SU-DHL-6 (cell line): ENCODE measurements around the gene TAS2R7.

Experiments
- H2AFZ ChIP-seq: fragments of 200-600 bp; sonication (generic); 2 replicates; pipeline ENCODE4 v1.6.1; 2014; ENCODE audit warnings: low read depth, mild to moderate bottlenecking, moderate library complexity, mixed read lengths, antibody characterized with exemption, low read length; ENCODE audit not compliant: severe bottlenecking
- H3F3A ChIP-seq: fragments of 200-600 bp; shearing (Covaris generic); 2 replicates; pipeline ENCODE4 v1.6.0; 2016; ENCODE audit warnings: antibody characterized with exemption, mild to moderate bottlenecking; ENCODE audit not compliant: insufficient read depth
- H3K27ac ChIP-seq: fragments of 200-600 bp; sonication (generic); 2 replicates; pipeline ENCODE4 v1.5.1; 2016; ENCODE audit warnings: low read depth, mild to moderate bottlenecking, low read length, moderate library complexity, mixed read lengths
- H3K27me3 ChIP-seq: fragments of 200-600 bp; sonication (generic), shearing (Covaris generic); 2 replicates; pipeline ENCODE4 v1.6.0; 2014; ENCODE audit warnings: mild to moderate bottlenecking, low read length
- H3K36me3 ChIP-seq: fragments of 200-600 bp; sonication (generic); 2 replicates; pipeline ENCODE4 v1.6.1; 2014; ENCODE audit warnings: mild to moderate bottlenecking, low read length, mixed read lengths
- H3K4me2 ChIP-seq: fragments of 300-600, 200-600 bp; shearing (Covaris generic), sonication (generic); 2 replicates; pipeline ENCODE4 v1.6.0; 2014; ENCODE audit warnings: low read length, low read depth, mild to moderate bottlenecking; ENCODE audit not compliant: poor library complexity, severe bottlenecking
- H3K4me3 ChIP-seq: fragments of 200-600 bp; sonication (generic); 2 replicates; pipeline ENCODE4 v1.5.1; 2014; ENCODE audit warnings: antibody characterized with exemption, low read length, mild to moderate bottlenecking, mixed read lengths; ENCODE audit not compliant: insufficient read depth, poor library complexity, severe bottlenecking
- H3K79me2 ChIP-seq: fragments of 200-600 bp; sonication (generic); 2 replicates; pipeline ENCODE4 v1.6.1; 2014; ENCODE audit warnings: mild to moderate bottlenecking, low read length, moderate library complexity; ENCODE audit not compliant: insufficient read depth
- H3K9ac ChIP-seq: fragments of 200-600 bp; sonication (generic); 2 replicates; pipeline ENCODE4 v1.7.0; 2014; ENCODE audit warnings: mild to moderate bottlenecking, low read length
- H3K9me2 ChIP-seq: fragments of 200-600 bp; sonication (generic); replicated peaks from 2 replicates; pipeline ENCODE4 v1.6.1; 2014; ENCODE audit warnings: low read length; ENCODE audit not compliant: insufficient read depth
- H3K9me3 ChIP-seq: fragments of 200-600 bp; sonication (generic); 2 replicates; pipeline ENCODE4 v1.6.1; 2014; ENCODE audit warnings: low read length, mixed read lengths; ENCODE audit not compliant: insufficient read depth
- H4K20me1 ChIP-seq: fragments of 200-600 bp; sonication (generic); 2 replicates; pipeline ENCODE4 v1.6.1; 2014; ENCODE audit warnings: low read depth, mild to moderate bottlenecking, antibody characterized with exemption, low read length, moderate library complexity, mixed read lengths
- CTCF ChIP-seq: fragments of 200-600 bp; sonication (generic); IDR thresholded peaks from one replicate; pipeline ENCODE4 v1.5.1; 2017; ENCODE audit warnings: antibody characterized with exemption, mild to moderate bottlenecking, low read length, moderate library complexity; ENCODE audit not compliant: insufficient read depth, poor library complexity, severe bottlenecking
- EZH2phosphoT487 ChIP-seq: fragments of 200-600 bp; sonication (generic), shearing (Covaris generic); conservative IDR thresholded peaks from 2 replicates; pipeline ENCODE4 v1.6.1; 2018; ENCODE audit warnings: mild to moderate bottlenecking, antibody characterized with exemption, low read length, moderate library complexity, mixed read lengths

TAS2R7 gene

GRCh38 chr12:10756194-10756593, 46.2 kb downstream of the TAS2R7 start:
- Histone ChIP-seq H3F3A (no peaks in the 10 kb centered on the region), H3K9ac (no peak overlapping the region), H3K79me2 (no peaks in the 10 kb centered on the region), H3K4me3 (no peak overlapping the region), H3K4me2 (no peak overlapping the region), H4K20me1 (no peaks in the 10 kb centered on the region), H2AFZ (no peak overlapping the region), H3K27me3 (no peaks in the 10 kb centered on the region), H3K36me3 (no peaks in the 10 kb centered on the region), H3K9me2 (no peaks in the 10 kb centered on the region), H3K9me3 (no peaks in the 10 kb centered on the region), H3K27ac (no peak overlapping the region)
- TF ChIP-seq CTCF (no peak), EZH2phosphoT487 (no peak)

GRCh38 chr12:10753059-10753458, 49.4 kb downstream of the TAS2R7 start:
- Histone ChIP-seq H3K36me3 (no peaks in the 10 kb centered on the region), H3K4me3 (no peak overlapping the region), H3K27ac (no peak overlapping the region), H2AFZ (no peak overlapping the region), H3K9ac (no peak overlapping the region), H4K20me1 (no peaks in the 10 kb centered on the region), H3K27me3 (no peaks in the 10 kb centered on the region), H3K79me2 (no peaks in the 10 kb centered on the region), H3K9me3 (no peaks in the 10 kb centered on the region), H3K4me2 (no peak overlapping the region), H3K9me2 (no peaks in the 10 kb centered on the region), H3F3A (no peaks in the 10 kb centered on the region)
- TF ChIP-seq EZH2phosphoT487 (no peak), CTCF (no peak)
